NCI-H82 (cell line): ENCODE results near the gene NPY4R2.
"Not testable (repeated sequence)": the region's sequence is repeated elsewhere in the genome, so short reads cannot be mapped to it uniquely, and the experiment has no call there.

Experiments used
- DNase-seq: peaks from one replicate; lab custom pipeline; 2025; lab: John Stamatoyannopoulos, UW

The NPY4R2 gene, protein sequence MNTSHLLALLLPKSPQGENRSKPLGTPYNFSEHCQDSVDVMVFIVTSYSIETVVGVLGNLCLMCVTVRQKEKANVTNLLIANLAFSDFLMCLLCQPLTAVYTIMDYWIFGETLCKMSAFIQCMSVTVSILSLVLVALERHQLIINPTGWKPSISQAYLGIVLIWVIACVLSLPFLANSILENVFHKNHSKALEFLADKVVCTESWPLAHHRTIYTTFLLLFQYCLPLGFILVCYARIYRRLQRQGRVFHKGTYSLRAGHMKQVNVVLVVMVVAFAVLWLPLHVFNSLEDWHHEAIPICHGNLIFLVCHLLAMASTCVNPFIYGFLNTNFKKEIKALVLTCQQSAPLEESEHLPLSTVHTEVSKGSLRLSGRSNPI

GRCh38 chr10:47918475-47918874 is at the start of gene NPY4R2:
Gene NPY4R2 (plus strand): TSS chr10:47918662. CDS start chr10:47921988, 3,326 bp downstream.
- not testable (repeated sequence) for DNase-seq

GRCh38 chr10:47870887-47871286 is 47.6 kb upstream of the NPY4R2 start:
- not testable (repeated sequence) for DNase-seq

DNA sequence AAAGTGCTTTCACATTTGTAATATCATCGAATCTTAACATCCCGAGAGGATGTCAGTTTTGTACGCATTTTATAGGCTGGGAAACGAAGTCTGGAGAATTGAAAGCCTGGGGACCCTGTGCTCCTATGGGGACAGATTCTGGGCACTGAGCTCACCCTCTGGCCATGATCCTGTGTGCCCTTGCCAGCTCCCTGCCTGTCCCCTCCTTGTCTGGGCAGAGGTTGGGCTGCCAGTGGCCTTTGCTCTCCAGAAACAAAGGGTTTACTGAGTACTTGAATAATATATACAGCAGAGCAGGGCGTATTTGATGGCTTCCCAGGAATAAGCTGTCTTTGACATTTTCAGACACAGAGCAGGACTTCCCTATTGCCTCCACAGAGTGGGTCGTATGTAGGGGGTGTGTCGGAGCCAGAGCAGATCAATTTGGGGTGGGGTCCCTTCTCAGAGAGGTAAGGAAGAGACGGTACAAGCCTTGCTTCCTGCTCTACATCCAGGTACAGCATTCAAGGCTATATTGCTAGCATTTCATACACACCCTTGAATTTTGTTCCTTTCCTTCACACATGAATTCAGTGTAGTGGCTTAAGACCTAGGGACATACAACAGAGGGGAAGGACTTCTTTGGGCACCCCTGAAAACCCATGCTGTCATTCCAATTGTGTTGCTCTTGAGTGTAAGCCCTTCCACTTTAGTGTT is 46.8 kb upstream of the NPY4R2 start:
- DNase-seq = not testable (repeated sequence)

- DNase-seq = not testable (repeated sequence)
These were observed 46.2 kb upstream of the NPY4R2 start for GRCh38 chr10:47872236-47872635.

DNA sequence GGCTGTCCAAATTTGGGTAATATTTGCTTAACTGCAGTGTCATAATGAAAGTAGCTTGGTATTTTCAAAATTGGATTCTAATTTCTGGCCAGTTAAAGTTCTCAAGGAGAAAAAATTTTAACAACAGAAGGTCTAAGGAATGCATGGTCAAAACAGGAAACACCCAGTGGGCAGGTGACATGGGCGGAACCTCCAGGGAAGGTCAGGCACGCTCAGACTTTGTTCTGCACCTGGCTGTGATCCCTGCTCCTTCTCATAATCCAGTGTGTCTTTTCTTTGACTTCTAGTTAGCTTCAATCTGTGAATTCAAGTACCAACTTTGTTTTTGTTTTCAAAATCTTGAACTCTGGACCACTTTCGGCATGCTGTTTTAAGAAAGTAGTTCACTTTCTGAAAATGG is 34.2 kb upstream of the NPY4R2 start:
- DNase-seq = not testable (repeated sequence)

- not testable (repeated sequence) for DNase-seq
These were observed 33.5 kb upstream of the NPY4R2 start for GRCh38 chr10:47884934-47885333.

GRCh38 chr10:47886356-47886755 is 32.1 kb upstream of the NPY4R2 start:
- not testable (repeated sequence) for DNase-seq

DNA sequence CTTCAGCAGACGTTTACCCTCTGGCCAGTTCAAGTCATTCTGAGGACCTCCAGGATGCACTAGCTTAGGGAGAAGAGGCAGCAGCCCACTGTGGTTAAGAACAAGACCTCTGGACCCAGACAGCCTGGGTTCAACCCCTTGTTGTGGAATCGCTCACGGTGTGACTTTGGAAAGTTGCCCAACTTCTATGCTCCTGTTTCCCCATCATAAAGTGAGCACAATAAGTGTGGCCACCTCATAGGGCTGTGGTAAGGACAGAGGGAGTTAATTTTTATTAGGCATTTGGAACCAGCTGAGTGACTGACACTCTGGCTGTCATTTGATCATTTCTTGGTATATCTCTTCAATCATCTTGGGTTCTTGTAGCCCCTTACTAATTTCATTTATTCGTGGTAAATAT is 31.6 kb upstream of the NPY4R2 start:
- DNase-seq = not testable (repeated sequence)

GRCh38 chr10:47890737-47891136 is 27.7 kb upstream of the NPY4R2 start:
- not testable (repeated sequence) for DNase-seq

GRCh38 chr10:47892494-47893261 is 25.8 kb upstream of the NPY4R2 start:
- DNase-seq = not testable (repeated sequence)

DNA sequence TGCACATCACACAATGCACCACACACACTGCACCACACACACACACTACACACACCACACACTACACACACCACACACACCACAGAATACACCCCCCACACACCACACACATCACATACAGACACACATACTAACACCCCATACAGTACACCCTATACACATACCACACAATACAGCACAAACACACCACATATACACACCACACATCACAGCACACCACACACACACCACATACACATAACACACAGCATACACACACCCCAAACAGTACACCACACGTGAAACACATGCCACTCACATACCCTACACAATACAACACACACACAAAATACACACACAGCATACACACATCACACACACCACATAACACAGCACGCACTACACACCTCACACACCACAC is 23.9 kb upstream of the NPY4R2 start:
- DNase-seq = not testable (repeated sequence)

DNA sequence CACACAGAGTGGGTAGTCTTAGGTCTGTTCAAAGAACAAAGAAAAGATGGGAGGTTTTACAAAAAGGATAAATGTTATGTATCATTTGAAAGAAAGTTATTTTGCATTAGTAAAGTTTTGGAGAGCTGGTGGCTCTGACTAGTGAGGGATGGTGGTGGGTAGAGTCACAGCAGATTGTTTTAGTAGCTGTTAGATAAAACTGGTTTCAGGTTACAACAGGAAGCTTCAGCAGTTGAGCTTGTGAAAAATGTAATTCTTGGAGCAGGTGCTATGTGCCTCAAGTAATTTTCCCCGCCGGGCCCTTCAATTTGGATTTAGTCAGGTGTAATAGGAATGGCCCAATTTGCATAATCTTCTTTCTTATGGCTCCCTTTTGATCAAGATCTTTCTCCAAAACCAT is 20.6 kb upstream of the NPY4R2 start:
- not testable (repeated sequence) for DNase-seq

GRCh38 chr10:47909333-47909732 is 9.1 kb upstream of the NPY4R2 start:
- not testable (repeated sequence) for DNase-seq

DNA sequence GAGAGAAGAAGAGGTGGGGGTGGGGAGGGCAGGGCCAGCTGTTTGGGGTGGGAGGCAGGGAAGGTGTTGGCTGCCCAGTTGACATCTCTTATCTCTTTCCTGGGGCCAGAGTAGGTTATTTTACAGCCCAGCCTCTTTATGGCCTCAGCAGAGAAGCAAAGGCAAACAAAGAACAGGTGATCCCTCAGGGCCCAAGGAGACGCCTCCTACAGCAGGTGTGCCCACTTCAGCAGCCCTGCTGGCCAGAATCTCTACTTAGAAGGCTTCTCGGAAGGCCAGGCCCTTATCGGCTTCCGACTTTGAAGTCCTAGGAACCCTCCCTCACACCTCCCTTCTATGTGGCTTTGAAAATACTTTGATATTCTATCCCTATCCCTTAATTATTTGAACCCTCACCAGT is 8.0 kb upstream of the NPY4R2 start:
- DNase-seq = not testable (repeated sequence)

DNA sequence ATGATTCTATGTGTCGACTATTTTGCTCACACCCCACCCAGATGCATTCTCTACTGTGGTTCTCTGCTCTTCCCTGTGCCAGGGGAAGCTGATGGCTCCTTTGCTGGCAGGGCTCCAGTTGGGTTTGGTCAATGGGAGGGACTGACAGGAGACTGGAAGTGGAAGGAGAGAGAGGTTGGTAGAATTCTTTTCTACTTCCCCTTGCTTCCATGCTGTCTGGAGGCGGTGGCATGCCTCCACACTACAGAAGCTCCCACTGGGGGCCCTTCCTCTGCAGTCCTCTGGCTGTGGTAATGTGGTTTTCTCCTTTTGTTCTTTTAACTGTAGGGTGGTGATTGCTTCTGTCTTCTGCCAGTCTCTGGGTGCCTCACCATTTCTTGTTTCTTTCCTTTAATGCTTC is 4.4 kb upstream of the NPY4R2 start:
- not testable (repeated sequence) for DNase-seq

DNA sequence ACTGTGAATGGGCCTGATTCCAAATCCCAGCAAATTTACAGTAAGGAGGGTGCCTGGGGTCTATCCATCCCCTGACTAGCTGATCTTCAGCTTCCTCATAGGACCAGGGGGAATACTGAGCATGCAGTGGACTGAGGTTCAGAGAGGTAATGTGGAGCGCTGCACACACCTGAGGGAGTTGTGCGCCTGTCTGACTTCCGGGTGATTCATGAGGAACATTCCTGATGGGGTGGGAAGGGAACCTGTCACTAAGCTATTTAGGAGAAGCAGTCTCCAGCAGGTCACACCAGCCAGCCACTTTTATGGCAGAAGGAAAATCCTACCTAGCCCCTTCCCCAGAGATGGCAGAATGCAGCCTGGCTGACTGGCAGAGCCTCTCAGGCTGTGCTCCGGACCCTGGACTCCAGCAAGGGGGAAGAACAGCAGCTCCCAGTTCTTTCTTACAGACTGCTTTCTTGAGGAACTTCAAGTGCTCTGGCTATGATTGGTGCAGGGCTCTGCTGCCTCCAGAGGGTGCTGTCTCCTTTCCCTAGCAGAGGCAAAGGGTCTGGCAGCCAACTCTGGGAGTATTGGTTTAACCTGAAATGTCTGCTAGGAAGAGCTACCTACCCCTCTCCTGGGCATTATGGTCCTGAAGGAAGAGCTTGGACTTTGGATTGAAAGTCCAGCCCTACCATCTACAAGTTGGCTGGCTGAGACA is 2.5 kb upstream of the NPY4R2 start:
- DNase-seq = not testable (repeated sequence)

- not testable (repeated sequence) for DNase-seq
These were observed 2.1 kb downstream of the NPY4R2 start for GRCh38 chr10:47920610-47921009.

- DNase-seq = not testable (repeated sequence)
These were observed 4.0 kb downstream of the NPY4R2 start for GRCh38 chr10:47922503-47922902.

DNA sequence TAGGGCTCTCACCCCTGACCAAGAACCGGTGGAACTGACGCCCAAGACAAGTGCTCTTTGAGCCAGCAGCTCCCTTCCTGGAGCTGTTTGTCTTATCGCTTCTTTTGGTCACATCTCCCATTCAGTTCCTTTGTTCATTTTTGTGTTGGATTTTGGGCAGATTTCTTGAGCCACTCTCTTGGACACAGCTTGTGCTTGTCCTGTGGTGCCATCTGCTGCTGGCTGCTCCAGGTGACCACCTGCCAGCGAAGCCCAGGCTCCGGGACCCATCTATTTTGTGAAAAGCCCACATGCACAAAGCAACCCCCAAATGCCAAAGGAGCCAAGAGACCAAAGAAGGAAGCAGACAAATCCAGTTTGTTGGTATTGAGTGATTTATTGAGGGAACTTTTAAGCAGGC is 6.2 kb downstream of the NPY4R2 start:
- DNase-seq = not testable (repeated sequence)

GRCh38 chr10:47927147-47927916 is 8.9 kb downstream of the NPY4R2 start:
- not testable (repeated sequence) for DNase-seq

DNA sequence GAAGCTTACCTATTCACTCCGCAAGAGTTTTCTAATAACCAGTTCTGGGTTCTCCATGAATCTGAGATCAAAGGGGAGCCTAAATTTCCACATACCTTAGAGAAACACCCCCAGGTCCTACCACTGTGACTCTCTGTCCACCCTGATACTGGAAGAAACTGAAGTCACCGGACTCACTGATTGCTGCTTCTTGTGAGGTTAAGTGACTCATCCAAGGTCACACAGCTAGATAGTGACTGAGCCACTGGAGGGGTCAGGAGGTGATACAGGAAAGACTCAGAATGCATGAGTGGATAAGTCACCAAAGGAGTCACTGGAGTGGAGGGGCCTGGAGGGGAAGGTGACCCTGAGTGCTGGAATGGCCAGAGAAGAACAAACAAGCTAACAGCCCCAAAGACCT is 9.8 kb downstream of the NPY4R2 start:
- not testable (repeated sequence) for DNase-seq
